Stimulated activated CD8-positive, alpha-beta memory T cell treated with anti-CD3 and anti-CD28 coated beads, Interleukin-7, amount 100 ng/mL, for 48 hours (primary cell): ENCODE measurements around the gene DIP2B.
A peak's percentile ranks its signal among the peaks of the same experiment; 100 is the strongest.
"Not testable (repeated sequence)": the region's sequence is repeated elsewhere in the genome, so short reads cannot be mapped to it uniquely, and the experiment has no call there.

Source experiments
- DNase-seq, 2 donors: peaks; one replicate each; pipeline ENCODE4 v3.0.0-alpha.2; 2020; ENCODE audit warnings: low read depth in 1 of 2; ENCODE audit errors: extremely low read depth in 1 of 2

The DIP2B gene, protein sequence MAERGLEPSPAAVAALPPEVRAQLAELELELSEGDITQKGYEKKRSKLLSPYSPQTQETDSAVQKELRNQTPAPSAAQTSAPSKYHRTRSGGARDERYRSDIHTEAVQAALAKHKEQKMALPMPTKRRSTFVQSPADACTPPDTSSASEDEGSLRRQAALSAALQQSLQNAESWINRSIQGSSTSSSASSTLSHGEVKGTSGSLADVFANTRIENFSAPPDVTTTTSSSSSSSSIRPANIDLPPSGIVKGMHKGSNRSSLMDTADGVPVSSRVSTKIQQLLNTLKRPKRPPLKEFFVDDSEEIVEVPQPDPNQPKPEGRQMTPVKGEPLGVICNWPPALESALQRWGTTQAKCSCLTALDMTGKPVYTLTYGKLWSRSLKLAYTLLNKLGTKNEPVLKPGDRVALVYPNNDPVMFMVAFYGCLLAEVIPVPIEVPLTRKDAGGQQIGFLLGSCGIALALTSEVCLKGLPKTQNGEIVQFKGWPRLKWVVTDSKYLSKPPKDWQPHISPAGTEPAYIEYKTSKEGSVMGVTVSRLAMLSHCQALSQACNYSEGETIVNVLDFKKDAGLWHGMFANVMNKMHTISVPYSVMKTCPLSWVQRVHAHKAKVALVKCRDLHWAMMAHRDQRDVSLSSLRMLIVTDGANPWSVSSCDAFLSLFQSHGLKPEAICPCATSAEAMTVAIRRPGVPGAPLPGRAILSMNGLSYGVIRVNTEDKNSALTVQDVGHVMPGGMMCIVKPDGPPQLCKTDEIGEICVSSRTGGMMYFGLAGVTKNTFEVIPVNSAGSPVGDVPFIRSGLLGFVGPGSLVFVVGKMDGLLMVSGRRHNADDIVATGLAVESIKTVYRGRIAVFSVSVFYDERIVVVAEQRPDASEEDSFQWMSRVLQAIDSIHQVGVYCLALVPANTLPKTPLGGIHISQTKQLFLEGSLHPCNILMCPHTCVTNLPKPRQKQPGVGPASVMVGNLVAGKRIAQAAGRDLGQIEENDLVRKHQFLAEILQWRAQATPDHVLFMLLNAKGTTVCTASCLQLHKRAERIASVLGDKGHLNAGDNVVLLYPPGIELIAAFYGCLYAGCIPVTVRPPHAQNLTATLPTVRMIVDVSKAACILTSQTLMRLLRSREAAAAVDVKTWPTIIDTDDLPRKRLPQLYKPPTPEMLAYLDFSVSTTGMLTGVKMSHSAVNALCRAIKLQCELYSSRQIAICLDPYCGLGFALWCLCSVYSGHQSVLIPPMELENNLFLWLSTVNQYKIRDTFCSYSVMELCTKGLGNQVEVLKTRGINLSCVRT (N-terminal part only)

DNA sequence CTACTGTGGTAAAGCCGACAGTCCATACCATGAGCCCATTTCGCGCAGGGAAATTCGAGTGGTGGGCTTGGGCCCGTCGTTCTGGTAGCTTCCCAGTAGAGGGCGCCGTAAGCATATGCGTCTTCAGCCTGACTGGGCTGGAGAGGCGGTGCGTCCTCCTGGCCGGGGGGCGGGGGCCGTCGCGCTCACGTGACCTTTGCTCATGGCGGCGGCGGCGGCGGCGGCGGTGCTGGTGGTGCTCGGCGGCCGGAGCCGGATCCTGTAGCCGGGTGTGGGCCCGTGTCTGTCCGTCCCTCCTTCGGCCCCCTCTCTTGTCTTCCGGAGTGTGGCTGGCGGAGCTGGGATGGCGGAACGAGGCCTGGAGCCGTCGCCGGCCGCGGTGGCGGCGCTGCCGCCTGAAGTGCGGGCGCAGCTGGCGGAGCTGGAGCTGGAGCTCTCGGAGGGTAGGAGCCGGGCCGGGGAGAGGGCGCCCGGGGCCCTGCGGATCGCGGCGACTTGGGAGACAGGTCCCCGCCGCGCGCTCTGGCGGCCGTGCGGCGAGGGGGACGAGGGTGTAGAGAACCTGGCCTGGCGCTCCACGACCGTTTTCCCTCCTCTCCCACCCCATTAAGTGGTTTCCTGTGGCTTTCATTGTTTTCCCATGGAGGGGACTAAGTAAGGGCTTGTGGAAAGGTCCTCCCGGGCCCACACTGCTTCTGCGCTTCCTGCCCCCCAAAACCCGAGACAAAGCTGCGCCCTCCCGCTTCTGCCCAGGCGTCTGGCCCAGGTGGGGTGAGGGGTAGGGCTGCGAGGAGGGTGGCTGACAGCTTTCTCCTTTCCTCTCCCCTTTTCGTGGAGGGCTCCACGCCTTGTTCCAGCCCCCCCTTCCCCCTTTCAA lies at the start of gene DIP2B:
Gene DIP2B (plus strand): TSS at position 188 of the 877 bp plus-strand sequence. CDS start 156 bp downstream, at position 344.
- DNase-seq: peak; percentile 87 to 94

- DNase-seq: no peak
Observed at GRCh38 chr12:50458606-50459005, 46.2 kb upstream of the DIP2B start.

- no peak for DNase-seq
Observed at GRCh38 chr12:50467439-50467838, 37.3 kb upstream of the DIP2B start.

DNA sequence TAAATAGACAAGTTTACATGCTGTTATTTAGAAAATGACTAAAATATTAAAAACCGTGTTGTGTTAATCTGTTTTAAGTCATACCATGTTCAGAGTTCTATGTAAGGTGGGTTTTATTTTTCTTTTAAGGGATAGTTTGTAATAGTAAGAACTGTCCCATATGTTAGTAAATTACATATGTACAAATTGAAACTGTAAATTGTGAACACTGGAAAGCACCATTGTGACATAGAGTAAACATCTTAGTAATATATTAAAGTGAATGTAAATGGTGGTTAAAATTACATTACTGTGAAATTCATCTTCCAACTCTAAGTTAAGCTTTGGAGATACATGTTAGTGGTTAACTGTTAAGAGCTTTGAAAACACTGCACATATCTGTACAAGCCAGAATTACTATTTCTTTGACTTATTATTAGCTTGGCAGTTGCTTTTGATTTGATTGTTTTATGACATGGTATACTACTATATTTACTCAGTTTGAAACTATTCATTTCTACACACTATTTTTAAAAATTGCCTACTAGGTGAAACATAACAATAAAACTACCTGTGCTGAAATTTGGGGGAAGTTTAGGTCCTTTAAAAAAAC lies 27.4 kb upstream of the DIP2B start:
- DNase-seq: no peak

- DNase-seq: no peak
Observed at GRCh38 chr12:50482571-50482970, 22.2 kb upstream of the DIP2B start.

GRCh38 chr12:50483488-50483887 lies 21.3 kb upstream of the DIP2B start:
- no peak for DNase-seq

DNA sequence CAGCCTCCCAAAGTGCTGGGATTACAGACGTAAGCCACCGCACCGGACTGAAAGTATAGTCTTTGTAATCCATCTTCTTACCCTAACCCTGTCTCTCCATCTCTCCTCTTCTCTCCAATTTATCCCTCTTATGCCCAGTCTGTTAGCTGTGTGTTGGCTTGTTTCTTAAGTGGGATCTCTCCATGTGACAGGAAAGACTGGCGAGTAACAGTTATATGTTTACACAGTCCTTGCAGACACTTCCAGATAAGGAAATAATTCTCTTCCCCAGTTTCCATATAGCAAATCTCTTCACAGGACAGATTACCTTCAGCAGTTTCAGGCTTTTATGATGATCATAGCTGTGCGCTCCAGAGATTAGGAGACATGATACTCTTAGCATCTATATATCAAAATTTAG lies 16.0 kb upstream of the DIP2B start:
- DNase-seq: no peak

DNA sequence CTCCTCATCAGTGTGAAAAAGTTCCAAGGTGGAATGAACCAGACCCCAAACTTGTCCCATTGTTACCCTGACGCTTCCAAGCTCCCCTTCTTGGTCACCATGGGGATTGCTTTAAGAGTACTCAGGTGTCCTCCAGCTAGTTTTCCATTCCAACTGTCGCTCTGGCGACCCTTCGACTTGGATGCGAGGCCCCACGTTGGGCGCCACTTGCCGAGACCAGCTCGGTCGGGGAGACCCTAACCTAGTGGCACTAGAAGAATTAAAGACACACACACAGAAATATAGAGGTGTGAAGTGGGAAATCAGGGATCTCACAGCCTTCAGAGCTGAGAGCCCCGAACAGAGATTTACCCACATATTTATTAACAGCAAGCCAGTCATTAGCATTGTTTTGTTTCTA lies 6.7 kb upstream of the DIP2B start:
- not testable (repeated sequence) for DNase-seq

DNA sequence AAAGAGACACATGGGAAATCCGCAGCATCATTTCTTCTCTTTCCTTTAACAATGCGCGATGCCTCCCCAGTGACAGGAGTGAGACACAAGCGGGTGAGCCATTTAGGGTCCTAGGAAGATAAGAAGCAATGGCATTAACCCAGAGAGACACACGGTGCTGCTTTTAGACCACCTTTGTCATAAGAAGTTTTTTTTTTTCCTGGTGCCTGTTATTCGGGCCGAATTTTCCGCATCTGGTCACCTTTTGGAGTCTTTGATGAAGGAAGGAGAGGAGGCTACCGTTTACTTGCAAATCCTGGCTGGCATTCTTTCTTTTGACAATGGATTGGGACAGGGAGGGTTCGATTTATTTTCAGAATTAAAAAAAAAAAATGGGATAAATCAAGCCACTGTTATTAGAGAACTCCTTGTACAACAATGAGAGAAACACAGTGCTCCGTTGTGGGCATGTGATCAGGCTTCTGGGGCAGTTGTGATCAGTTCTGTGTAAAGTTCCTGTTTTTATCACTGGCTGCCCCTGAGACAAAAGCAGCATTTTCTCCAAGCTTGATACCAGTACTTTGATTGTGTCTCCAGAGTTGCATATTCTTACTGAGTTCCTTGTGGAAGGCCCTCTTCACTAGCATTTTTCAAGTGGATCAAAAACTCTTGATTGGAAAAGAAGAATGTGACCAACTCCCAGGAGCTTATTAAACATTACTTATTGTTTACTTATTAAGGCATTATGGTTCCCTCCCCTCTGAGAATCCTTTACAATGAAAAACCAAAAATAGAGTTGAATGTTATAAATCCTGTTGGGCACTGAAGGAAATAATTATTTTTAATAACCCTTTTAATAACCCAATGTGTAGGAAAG lies 1.1 kb downstream of the DIP2B start:
- no peak for DNase-seq

- DNase-seq: no peak
Observed at GRCh38 chr12:50506753-50507473, 2.1 kb downstream of the DIP2B start.

DNA sequence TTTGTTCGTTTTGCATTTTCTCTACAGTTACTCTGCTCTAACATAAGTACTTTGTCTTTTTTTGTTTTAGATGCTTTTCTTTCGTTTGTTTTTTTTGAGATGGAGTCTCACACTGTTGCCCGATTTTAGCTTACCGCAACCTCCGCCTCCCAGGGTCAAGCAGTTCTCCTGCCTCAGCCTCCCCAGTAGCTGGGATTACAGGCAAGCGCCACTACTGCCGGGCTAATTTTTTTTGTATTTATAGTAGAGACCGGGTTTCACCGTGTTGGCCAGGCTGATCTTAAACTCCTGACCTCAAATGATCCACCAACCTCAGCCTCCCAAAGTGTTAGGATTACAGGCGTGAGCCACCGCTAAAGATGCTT lies 2.7 kb downstream of the DIP2B start:
- no peak for DNase-seq

- no peak for DNase-seq
Observed at GRCh38 chr12:50507930-50508329, 3.1 kb downstream of the DIP2B start.

GRCh38 chr12:50508414-50508813 lies 3.6 kb downstream of the DIP2B start:
- DNase-seq: no peak

GRCh38 chr12:50508970-50509663 lies 4.3 kb downstream of the DIP2B start:
- DNase-seq: no peak

DNA sequence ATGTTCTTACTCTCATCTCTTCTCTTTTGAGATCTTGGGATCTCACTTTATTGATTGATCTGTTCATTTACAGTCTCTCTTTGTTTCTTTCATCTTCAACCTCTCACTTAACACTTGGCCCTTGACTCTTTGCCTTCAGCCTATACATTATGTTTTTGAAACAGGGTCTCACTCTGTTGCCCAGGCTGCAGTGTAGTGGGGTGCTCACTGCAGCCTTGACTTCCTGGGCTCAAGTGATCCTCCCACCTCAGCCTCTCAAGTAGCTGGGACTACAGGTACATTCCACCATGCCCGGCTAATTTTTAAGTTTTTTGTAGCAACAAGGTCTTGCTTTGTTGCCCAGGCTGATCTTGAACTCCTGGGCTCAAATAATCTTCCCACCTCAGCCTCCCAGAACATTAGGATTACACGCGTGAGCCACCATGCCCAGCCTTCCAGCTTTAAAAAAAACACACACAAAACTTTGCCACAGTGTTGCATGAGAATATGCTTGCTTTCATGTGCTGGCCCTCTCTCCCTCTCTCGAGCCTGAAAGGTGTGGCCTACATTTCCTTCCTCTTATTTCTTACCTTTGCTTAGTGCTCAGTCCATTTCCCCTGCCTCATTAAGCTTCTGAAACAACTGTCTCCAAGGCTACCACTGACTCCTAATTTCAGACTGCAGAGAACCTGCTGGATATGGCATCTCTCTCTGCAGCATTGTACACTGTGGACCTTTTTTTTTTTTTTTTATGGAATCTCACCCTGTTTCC lies 9.9 kb downstream of the DIP2B start:
- DNase-seq: no peak

GRCh38 chr12:50515587-50515986 lies 10.8 kb downstream of the DIP2B start:
- no peak for DNase-seq
